A549 (cell line): ENCODE measurements around the gene POLR3A. TPM values are rescaled to one million over a fixed set of nuclear protein-coding genes. Genes with fewer than 3 reads are reported as not detected.

Source experiments
- ATAC-seq, 2 experiments: fragments of 200-7000 bp in 1 of 2; fragments of >200 bp in 1 of 2; cut with Nextera tagmentation in 1 of 2; cut with Tn5 transposase in 1 of 2; 3 replicates each; pipeline versions ENCODE4 v1.8.0 to v1.9.1; 2018 to 2020; ENCODE audit warnings: mild to moderate bottlenecking in 1 of 2, moderate library complexity in 1 of 2
- CTCF ChIA-PET: fragments of 300-600 bp; sonication (Branson Sonifier 250); formaldehyde crosslinking; extraction: SDS; loops from one replicate; lab custom pipeline; 2021; ENCODE audit warnings: antibody characterized with exemption, inconsistent platforms; lab: Yijun Ruan, JAX
- POLR2A ChIA-PET: fragments of 350-600 bp; formaldehyde crosslinking; extraction: SDS; loops from one replicate; lab custom pipeline; 2021; ENCODE audit warnings: antibody characterized with exemption, inconsistent platforms; lab: Yijun Ruan, JAX
- DNase-seq, 2 experiments: peaks; one replicate each; pipeline versions ENCODE4 v3.0.0 to v3.0.0-alpha.2; 2011 to 2016; ENCODE audit warnings: low read depth in 1 of 2, low spot score in 1 of 2
- FAIRE-seq: peaks from 2 replicates; lab custom pipeline; 2011; peaks lifted over from hg19 to GRCh38; lab: Jason Lieb, UNC
- H3K27ac ChIP-seq, 2 experiments: fragments of >200 bp; sonication (Bioruptor Twin); formaldehyde crosslinking; 3 replicates each; pipeline ENCODE4 v1.5.1; 2016 to 2017
- H3K4me1 ChIP-seq: fragments of >200 bp; sonication (Bioruptor Twin); formaldehyde crosslinking; 3 replicates; pipeline ENCODE4 v1.6.1; 2016
- H3K4me2 ChIP-seq: fragments of >200 bp; sonication (Bioruptor Twin); formaldehyde crosslinking; 3 replicates; pipeline ENCODE4 v1.6.1; 2016
- H3K4me3 ChIP-seq: fragments of >200 bp; sonication (Bioruptor Twin); formaldehyde crosslinking; 3 replicates; pipeline ENCODE4 v1.5.1; 2016
- H3K9me3 ChIP-seq: fragments of >200 bp; sonication (Bioruptor Twin); formaldehyde crosslinking; 3 replicates; pipeline ENCODE4 v1.6.1; 2016
- BHLHE40 ChIP-seq: IDR thresholded peaks from 2 replicates; pipeline ENCODE4 v1.6.1; 2012; ENCODE audit warnings: low read depth, low read length, inconsistent platforms
- CBX2 ChIP-seq: fragments of 200-600 bp; sonication (generic); IDR thresholded peaks from 2 replicates; pipeline ENCODE4 v1.6.1; 2016; ENCODE audit warnings: low read depth, mild to moderate bottlenecking, borderline replicate concordance
- CEBPB ChIP-seq, 2 experiments: fragments of >200 bp in 1 of 2; sonication (Bioruptor Twin) in 1 of 2; formaldehyde crosslinking in 1 of 2; IDR thresholded peaks; 2 replicates each; pipeline ENCODE4 v1.6.1; 2012 to 2016
- EP300 ChIP-seq, 2 experiments: fragments of >200 bp; sonication (Bioruptor Twin); formaldehyde crosslinking; IDR thresholded peaks; 2 replicates in 1 of 2; 3 replicates in 1 of 2; pipeline ENCODE4 v1.6.1; 2016 to 2017
- HEYL ChIP-seq: fragments of 250-450 bp; sonication (Bioruptor Pico); IDR thresholded peaks from 2 replicates; pipeline ENCODE4 v1.8.0; 2021; ENCODE audit warnings: mild to moderate bottlenecking, moderate library complexity
- HMGXB4 ChIP-seq: fragments of 250-450 bp; sonication (Bioruptor Pico); IDR thresholded peaks from 2 replicates; pipeline ENCODE4 v1.5.0; 2021; ENCODE audit warnings: mild to moderate bottlenecking, moderate library complexity, borderline replicate concordance
- HOXA7 ChIP-seq: fragments of 250-450 bp; sonication (Bioruptor Pico); IDR thresholded peaks from 2 replicates; pipeline ENCODE4 v1.5.0; 2020; ENCODE audit warnings: mild to moderate bottlenecking, moderate library complexity
- MAFK ChIP-seq: fragments of 450-650 bp; IDR thresholded peaks from 2 replicates; pipeline ENCODE4 v1.6.1; 2014; ENCODE audit not compliant: partially characterized antibody
- RCOR1 ChIP-seq: fragments of 150-350 bp; IDR thresholded peaks from 2 replicates; pipeline ENCODE4 v1.6.1; 2014; ENCODE audit warnings: antibody characterized with exemption, low read length, low read depth
- RFX5 ChIP-seq: fragments of 450-650 bp; IDR thresholded peaks from 2 replicates; pipeline ENCODE4 v1.7.1; 2014; ENCODE audit warnings: antibody characterized with exemption, mild to moderate bottlenecking, moderate library complexity
- SREBF2 ChIP-seq: fragments of 450-650 bp; IDR thresholded peaks from 2 replicates; pipeline ENCODE4 v1.6.1; 2014; ENCODE audit warnings: mild to moderate bottlenecking, moderate library complexity
- ZC3H11A ChIP-seq: fragments of 450-650 bp; IDR thresholded peaks from 2 replicates; pipeline ENCODE4 v1.6.1; 2014; ENCODE audit warnings: antibody characterized with exemption, mild to moderate bottlenecking
- ZNF302 ChIP-seq: fragments of 250-450 bp; sonication (Bioruptor Pico); IDR thresholded peaks from 2 replicates; pipeline ENCODE4 v1.9.0; 2021; ENCODE audit warnings: inconsistent platforms, mild to moderate bottlenecking, moderate library complexity
- ZSCAN20 ChIP-seq: fragments of 250-450 bp; sonication (Bioruptor Pico); IDR thresholded peaks from 2 replicates; pipeline ENCODE4 v1.8.0; 2022; ENCODE audit warnings: mild to moderate bottlenecking, moderate library complexity
- WGBS: methylation state at CpG from one replicate; pipeline ENCODE4 v1.1.6; 2017; ENCODE audit errors: missing lambda C conversion rate; 5-methylcytosine and 5-hydroxymethylcytosine counted together
- polyA plus RNA-seq, 4 experiments: library from polyadenylated mRNA; depleted of rRNA in 3 of 4; stranded (reverse); fragments of >200 nt; fragmentation: RNase III in 1 of 4; extraction: RNeasy Plus Mini Kit Qiagen cat#74134 plus additional on column Dnase treatment in 1 of 4; gene quantifications; 2 replicates in 3 of 4; 3 replicates in 1 of 4; pipeline ENCODE4 v1.2.3, GENCODE V29; 2011 to 2017
- TF ChIP-seq, protein P1 (sequence below): fragments of 150-350 bp; IDR thresholded peaks from 2 replicates; pipeline ENCODE4 v1.6.1; 2014; ENCODE audit warnings: low read depth, mild to moderate bottlenecking, low read length
- TF ChIP-seq, protein P2 (sequence below): IDR thresholded peaks from 2 replicates; pipeline ENCODE4 v1.6.1; 2012; ENCODE audit warnings: low read depth, borderline replicate concordance
- TF ChIP-seq, protein P3 (sequence below): fragments of >200 bp; sonication (Bioruptor Twin); formaldehyde crosslinking; IDR thresholded peaks from 3 replicates; pipeline ENCODE4 v1.6.1; 2016
- TF ChIP-seq, protein P4 (sequence below): fragments of 250-450 bp; sonication (Bioruptor Pico); IDR thresholded peaks from 2 replicates; pipeline ENCODE4 v1.5.0; 2020; ENCODE audit warnings: low read depth, mild to moderate bottlenecking, moderate library complexity

Gene POLR3A
- polyA plus RNA-seq, 2 of the 4 experiments (the other 2 are of a cell fraction): 10.9 to 17.7 TPM

GRCh38 chr10:77987671-77988255 is 41.6 kb downstream of the POLR3A start:
- H3K27ac ChIP-seq: no peak overlapping the region
- POLR2A ChIA-PET: no interaction called here
- FAIRE-seq (no peak), DNase-seq (no peak), ATAC-seq (no peak)
- WGBS: 96% methylated on average over 7 of the region's 7 CpGs
- no peak overlapping the region for H3K4me2 ChIP-seq
- no peaks in the 10 kb centered on the region for H3K4me1 ChIP-seq
- no peak overlapping the region for H3K4me3 ChIP-seq
- CTCF ChIA-PET: interaction anchor here (0.6 to 1.8 kb wide), 5 partner anchors 9 to 141 kb away, joined by 3 to 6 read pairs (median 3); no protein-coding TSS in a partner anchor
- H3K9me3 ChIP-seq: no peaks in the 10 kb centered on the region
- TF ChIP-seq RCOR1: no peak
- TF ChIP-seq CBX2: no peak
- TF ChIP-seq HEYL: no peak
- TF ChIP-seq HMGXB4 (CRISPR knock-in tag): no peak
- TF ChIP-seq CEBPB (IDR thresholded peaks at IDR 0.05): no peak
- no peak for TF ChIP-seq SREBF2
- TF ChIP-seq, protein P1, sequence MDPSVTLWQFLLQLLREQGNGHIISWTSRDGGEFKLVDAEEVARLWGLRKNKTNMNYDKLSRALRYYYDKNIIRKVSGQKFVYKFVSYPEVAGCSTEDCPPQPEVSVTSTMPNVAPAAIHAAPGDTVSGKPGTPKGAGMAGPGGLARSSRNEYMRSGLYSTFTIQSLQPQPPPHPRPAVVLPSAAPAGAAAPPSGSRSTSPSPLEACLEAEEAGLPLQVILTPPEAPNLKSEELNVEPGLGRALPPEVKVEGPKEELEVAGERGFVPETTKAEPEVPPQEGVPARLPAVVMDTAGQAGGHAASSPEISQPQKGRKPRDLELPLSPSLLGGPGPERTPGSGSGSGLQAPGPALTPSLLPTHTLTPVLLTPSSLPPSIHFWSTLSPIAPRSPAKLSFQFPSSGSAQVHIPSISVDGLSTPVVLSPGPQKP: no peak
- TF ChIP-seq, protein P2, sequence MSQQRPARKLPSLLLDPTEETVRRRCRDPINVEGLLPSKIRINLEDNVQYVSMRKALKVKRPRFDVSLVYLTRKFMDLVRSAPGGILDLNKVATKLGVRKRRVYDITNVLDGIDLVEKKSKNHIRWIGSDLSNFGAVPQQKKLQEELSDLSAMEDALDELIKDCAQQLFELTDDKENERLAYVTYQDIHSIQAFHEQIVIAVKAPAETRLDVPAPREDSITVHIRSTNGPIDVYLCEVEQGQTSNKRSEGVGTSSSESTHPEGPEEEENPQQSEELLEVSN: no peak
- TF ChIP-seq, protein P3, sequence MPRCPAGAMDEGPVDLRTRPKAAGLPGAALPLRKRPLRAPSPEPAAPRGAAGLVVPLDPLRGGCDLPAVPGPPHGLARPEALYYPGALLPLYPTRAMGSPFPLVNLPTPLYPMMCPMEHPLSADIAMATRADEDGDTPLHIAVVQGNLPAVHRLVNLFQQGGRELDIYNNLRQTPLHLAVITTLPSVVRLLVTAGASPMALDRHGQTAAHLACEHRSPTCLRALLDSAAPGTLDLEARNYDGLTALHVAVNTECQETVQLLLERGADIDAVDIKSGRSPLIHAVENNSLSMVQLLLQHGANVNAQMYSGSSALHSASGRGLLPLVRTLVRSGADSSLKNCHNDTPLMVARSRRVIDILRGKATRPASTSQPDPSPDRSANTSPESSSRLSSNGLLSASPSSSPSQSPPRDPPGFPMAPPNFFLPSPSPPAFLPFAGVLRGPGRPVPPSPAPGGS: no peak
- no peak for TF ChIP-seq EP300 (IDR thresholded peaks at IDR 0.05)
- no peak for TF ChIP-seq ZC3H11A
- no peak for TF ChIP-seq BHLHE40

DNA sequence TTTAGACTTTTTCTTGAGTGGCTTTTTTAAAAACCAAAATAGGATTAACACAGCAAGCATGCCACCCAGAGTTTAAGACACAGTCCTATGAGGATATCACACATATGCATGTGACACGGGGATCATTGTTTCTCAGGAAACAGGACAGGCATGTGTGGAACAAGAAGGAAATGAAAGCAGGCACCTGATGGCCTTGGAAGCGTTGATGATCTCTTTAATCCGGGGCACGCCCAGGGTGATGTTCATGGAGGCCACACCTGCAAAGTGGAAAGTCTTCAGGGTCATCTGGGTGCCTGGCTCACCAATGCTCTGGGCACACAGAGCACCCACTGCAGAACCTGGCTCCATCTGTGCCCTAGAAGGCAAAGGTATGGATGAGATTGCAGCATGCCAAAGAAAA is 44.3 kb downstream of the POLR3A start:
- H3K4me2 ChIP-seq: no peak overlapping the region
- POLR2A ChIA-PET: no interaction called here
- ATAC-seq: no peak
- no peak for DNase-seq
- H3K4me3 ChIP-seq: no peak overlapping the region
- CTCF ChIA-PET: no interaction called here
- no peaks in the 10 kb centered on the region for H3K9me3 ChIP-seq
- no peak for TF ChIP-seq HOXA7
- TF ChIP-seq RFX5: no peak
- TF ChIP-seq, protein P4, sequence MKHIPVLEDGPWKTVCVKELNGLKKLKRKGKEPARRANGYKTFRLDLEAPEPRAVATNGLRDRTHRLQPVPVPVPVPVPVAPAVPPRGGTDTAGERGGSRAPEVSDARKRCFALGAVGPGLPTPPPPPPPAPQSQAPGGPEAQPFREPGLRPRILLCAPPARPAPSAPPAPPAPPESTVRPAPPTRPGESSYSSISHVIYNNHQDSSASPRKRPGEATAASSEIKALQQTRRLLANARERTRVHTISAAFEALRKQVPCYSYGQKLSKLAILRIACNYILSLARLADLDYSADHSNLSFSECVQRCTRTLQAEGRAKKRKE: no peak
- TF ChIP-seq MAFK: no peak
- TF ChIP-seq ZSCAN20 (CRISPR knock-in tag): no peak
- TF ChIP-seq ZNF302 (CRISPR knock-in tag): no peak
- TF ChIP-seq HMGXB4 (CRISPR knock-in tag): no peak
- no peaks in the 10 kb centered on the region for H3K4me1 ChIP-seq
- 85% methylated on average over 4 of the region's 4 CpGs for WGBS
- FAIRE-seq: no peak
- H3K27ac ChIP-seq: no peak overlapping the region
